Measurements from ENCODE around the gene SMARCA2. TPM values are rescaled to one million over a fixed set of nuclear protein-coding genes. Genes with fewer than 3 reads are reported as not detected.

Gene SMARCA2
- total RNA-seq, 1 donor = 84.0 TPM

DNA sequence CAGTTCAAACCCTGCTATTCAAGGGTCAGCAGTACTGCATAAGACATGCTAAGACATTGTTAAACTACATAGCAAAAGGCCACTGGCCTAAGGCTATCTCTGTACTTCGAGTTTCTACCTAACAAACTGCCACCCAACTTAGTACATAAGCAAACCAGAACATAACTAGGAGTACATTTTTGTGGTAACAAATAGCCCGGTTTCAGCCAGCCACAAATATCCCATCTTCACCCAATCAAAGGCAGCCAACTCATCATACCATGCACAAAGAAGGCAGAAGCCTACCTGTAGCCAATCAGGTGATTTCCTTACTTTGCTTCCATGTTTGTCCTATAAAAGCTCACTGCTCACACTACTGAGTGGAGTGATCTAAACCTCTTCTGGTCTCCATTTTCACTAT, 201.4 kb downstream of the SMARCA2 start:
- no peak overlapping the region for H3K4me3 ChIP-seq (ENCODE audit: low read depth, low read length)
- TF ChIP-seq, protein P1, sequence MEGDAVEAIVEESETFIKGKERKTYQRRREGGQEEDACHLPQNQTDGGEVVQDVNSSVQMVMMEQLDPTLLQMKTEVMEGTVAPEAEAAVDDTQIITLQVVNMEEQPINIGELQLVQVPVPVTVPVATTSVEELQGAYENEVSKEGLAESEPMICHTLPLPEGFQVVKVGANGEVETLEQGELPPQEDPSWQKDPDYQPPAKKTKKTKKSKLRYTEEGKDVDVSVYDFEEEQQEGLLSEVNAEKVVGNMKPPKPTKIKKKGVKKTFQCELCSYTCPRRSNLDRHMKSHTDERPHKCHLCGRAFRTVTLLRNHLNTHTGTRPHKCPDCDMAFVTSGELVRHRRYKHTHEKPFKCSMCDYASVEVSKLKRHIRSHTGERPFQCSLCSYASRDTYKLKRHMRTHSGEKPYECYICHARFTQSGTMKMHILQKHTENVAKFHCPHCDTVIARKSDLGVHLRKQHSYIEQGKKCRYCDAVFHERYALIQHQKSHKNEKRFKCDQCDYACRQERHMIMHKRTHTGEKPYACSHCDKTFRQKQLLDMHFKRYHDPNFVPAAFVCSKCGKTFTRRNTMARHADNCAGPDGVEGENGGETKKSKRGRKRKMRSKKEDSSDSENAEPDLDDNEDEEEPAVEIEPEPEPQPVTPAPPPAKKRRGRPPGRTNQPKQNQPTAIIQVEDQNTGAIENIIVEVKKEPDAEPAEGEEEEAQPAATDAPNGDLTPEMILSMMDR (IDR thresholded peaks at IDR 0.05; ENCODE audit: insufficient read depth, low read length) = no peak
- DNase-seq (ENCODE audit: low read depth) = no peak

DNA sequence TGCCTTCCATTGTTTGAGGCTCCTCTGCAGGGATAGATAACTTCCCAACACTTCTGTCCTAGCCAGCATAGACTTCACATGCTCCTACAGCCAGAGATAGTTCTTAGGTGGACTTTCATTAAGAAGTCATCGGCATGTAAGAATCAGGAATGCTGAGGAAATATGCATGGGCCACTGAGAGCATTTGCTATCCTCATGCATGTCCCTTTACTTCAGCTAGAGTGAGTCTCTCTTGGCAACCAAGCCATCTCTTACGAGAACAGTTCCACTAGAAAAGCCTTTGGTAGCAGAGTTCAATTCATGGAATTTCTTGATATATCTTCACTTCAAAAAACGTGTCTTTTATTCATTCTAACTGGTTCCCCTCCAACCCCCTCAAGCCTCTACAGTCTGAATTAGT, 202.4 kb downstream of the SMARCA2 start:
- no peak for DNase-seq (ENCODE audit: low read depth)
- H3K4me3 ChIP-seq (ENCODE audit: low read depth, low read length) = no peak overlapping the region
- TF ChIP-seq, protein P1 (IDR thresholded peaks at IDR 0.05; ENCODE audit: insufficient read depth, low read length) = no peak

DNA sequence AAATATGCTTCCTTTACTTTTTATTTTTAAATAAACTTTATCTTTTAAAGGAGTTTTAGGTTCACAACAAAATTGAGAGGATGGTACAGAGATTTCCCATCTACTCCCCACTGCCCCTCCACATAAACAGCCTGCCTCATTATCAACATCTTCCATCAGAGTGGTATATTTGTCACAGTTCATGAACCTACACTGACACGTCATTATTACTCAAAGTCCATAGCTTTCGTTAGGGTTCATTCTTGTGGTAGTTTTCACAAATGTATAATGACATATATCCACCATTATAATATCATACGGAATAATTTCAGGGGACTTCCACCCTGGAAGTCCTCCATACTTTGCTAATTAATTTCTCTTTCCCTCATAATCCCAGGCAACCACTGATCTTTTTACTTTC, 204.9 kb downstream of the SMARCA2 start:
- TF ChIP-seq, protein P1 (IDR thresholded peaks at IDR 0.05; ENCODE audit: insufficient read depth, low read length) = no peak
- DNase-seq (ENCODE audit: low read depth) = no peak
- no peak overlapping the region for H3K4me3 ChIP-seq (ENCODE audit: low read depth, low read length)

DNA sequence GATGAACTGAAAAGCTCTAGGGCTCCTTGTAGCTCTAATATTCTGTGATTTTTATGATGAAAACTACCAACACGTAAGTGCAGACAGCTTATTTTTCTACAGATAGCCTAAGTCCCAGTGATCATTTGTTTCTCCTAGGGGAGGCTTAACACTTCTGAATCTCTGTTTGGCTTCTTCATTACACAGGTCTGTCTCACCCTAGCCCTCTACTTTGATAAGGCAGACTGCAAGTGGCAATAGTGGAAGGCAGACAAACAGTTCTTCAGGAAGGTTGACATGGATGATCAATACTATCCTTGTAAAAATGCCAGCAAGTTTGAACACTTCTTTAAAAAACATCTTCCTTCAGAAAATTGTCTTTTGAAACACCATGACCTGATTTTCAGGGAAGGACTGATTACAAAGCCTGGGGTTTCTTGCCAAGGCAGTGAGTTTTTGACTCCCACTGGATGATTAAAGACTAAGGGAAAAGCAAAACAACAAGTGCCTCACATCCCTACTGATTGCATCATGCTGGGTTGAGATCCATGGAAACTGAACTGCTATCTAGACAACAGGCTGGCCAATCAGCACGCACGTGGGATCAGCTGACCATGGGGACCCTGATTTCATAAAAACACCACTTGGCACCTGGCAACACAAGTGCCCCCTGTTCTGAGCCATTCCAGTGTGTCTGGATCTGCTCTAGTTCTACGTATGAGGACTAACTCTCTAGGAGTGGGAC, 212.2 kb downstream of the SMARCA2 start:
- peak; percentile 90 for DNase-seq (ENCODE audit: low read depth)
- no peak overlapping the region for H3K4me3 ChIP-seq (ENCODE audit: low read depth, low read length)
- TF ChIP-seq, protein P1 (IDR thresholded peaks at IDR 0.05; ENCODE audit: insufficient read depth, low read length) = no peak

DNA sequence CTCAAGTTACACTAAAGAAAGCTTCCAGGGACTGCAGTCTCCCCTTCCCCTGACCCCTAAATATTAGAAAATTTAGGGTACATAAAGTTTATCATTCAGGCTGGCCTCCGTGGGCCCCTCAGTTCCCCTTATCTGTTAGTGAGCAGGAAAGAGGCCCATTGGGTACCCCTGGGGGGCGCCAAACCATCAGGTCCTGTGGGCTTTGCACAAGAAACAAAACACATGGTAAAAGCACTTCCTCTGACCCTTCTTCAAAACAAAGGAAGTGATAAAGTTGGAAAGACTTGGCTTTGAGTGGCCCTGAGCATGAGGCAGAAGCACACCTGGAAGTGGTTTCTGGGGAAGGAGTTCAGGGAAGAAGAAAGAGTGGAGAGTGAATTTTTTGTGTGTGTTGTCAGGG, 213.0 kb downstream of the SMARCA2 start:
- TF ChIP-seq, protein P1 (IDR thresholded peaks at IDR 0.05; ENCODE audit: insufficient read depth, low read length) = no peak
- no peak for DNase-seq (ENCODE audit: low read depth)
- H3K4me3 ChIP-seq (ENCODE audit: low read depth, low read length) = no peak overlapping the region

DNA sequence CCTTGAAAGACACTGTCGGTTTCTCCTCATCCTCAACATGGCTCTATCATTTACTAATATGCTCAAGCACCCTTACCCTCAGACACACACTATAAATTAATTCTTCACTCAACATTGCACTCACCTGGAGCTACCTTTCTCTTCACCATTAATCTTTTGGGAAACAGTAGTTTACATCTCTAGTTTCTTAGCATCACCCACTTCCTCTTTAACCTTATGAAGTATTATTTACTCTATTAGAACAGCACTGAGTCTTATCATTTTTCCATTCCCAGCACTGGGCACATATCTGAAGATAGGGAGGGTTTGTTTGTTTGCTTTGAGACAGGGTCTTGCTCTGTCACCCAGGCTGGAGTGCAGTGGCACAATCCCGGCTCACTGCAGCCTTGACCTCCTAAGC, 213.5 kb downstream of the SMARCA2 start:
- TF ChIP-seq, protein P1 (IDR thresholded peaks at IDR 0.05; ENCODE audit: insufficient read depth, low read length) = no peak
- H3K4me3 ChIP-seq (ENCODE audit: low read depth, low read length) = no peak overlapping the region
- no peak for DNase-seq (ENCODE audit: low read depth)
